ENCODE data around the gene DOC2B. TPM values are rescaled to one million over a fixed set of nuclear protein-coding genes. Genes with fewer than 3 reads are reported as not detected.
"Not testable (repeated sequence)": the region's sequence is repeated elsewhere in the genome, so short reads cannot be mapped to it uniquely, and the experiment has no call there.

The DOC2B gene
- total RNA-seq, 4 donors from 2014 or later: 3.6 to 8.5 (median 6.7) TPM

GRCh38 chr17:223723-224471, 42.4 kb upstream of the DOC2B start:
- H3K4me3 ChIP-seq (replicated peaks in 1 of 3): no peak overlapping the region
- intact Hi-C loops (cut with DNase I): no loop called here
- whole genome bisulfite sequencing, 2 donors: 83 to 88% methylated on average over 10 to 12 of the region's 12 CpGs

GRCh38 chr17:222172-222571, 40.7 kb upstream of the DOC2B start:
- WGBS, 2 donors: 72 to 92% methylated on average over 7 to 8 of the region's 8 CpGs
- intact Hi-C loops (cut with DNase I): no loop called here
- no peak for DNase-seq
- Histone ChIP-seq H3K4me3 (replicated peaks in 1 of 3) (no peak overlapping the region), H3K9me3 (no peaks in the 10 kb centered on the region), H3K27ac (no peak overlapping the region), H3K4me1 (no peaks in the 10 kb centered on the region), H3K27me3 (no peaks in the 10 kb centered on the region), H3K36me3 (no peaks in the 10 kb centered on the region)
- no peak for TF ChIP-seq POLR2A (IDR thresholded peaks at IDR 0.05)
- TF ChIP-seq CTCF (IDR thresholded peaks at IDR 0.05): no peak

More at GRCh38 chr17:223723-224471, 42.4 kb upstream of the DOC2B start:
- Histone ChIP-seq H3K4me1 (no peaks in the 10 kb centered on the region), H3K27ac (no peak overlapping the region), H3K36me3 (no peaks in the 10 kb centered on the region), H3K27me3 (no peaks in the 10 kb centered on the region), H3K9me3 (no peaks in the 10 kb centered on the region)
- DNase-seq: no peak
- no peak for TF ChIP-seq POLR2A (IDR thresholded peaks at IDR 0.05)

- Histone ChIP-seq H3K27ac (no peak overlapping the region), H3K4me1 (peaks cover 0 to 4% of the 10 kb centered on the region in 2 donors), H3K4me3 (replicated peaks in 1 of 3) (no peak overlapping the region), H3K9me3 (no peaks in the 10 kb centered on the region), H3K36me3 (no peaks in the 10 kb centered on the region), H3K27me3 (no peaks in the 10 kb centered on the region)
- WGBS, 2 donors: 89 to 91% methylated on average over 9 to 10 of the region's 10 CpGs
- intact Hi-C loops (cut with DNase I): no loop called here
- DNase-seq: no peak
- TF ChIP-seq POLR2A (IDR thresholded peaks at IDR 0.05) (no peak), CTCF (IDR thresholded peaks at IDR 0.05) (no peak)
Measured at GRCh38 chr17:219696-220095, 38.2 kb upstream of the DOC2B start.

- no peaks in the 10 kb centered on the region for H3K27me3 ChIP-seq
- H3K4me3 ChIP-seq (replicated peaks in 1 of 3): no peak overlapping the region
- TF ChIP-seq CTCF (IDR thresholded peaks at IDR 0.05) (no peak), POLR2A (IDR thresholded peaks at IDR 0.05) (no peak)
- no peaks in the 10 kb centered on the region for H3K9me3 ChIP-seq
- H3K36me3 ChIP-seq: no peaks in the 10 kb centered on the region
- no peak for DNase-seq
- no peak overlapping the region for H3K27ac ChIP-seq
- intact Hi-C loops (cut with DNase I): no loop called here
- H3K4me1 ChIP-seq: peaks cover 0 to 4% of the 10 kb centered on the region in 2 donors
- WGBS, 2 donors: 80% methylated on average over 8 of the region's 8 CpGs
Measured at GRCh38 chr17:218432-219110, 37.1 kb upstream of the DOC2B start.

- DNase-seq: no peak
- Histone ChIP-seq H3K27me3 (no peaks in the 10 kb centered on the region), H3K27ac (no peak overlapping the region), H3K4me3 (replicated peaks in 1 of 3) (no peak overlapping the region), H3K36me3 (no peaks in the 10 kb centered on the region), H3K9me3 (no peaks in the 10 kb centered on the region), H3K4me1 (peaks cover 0 to 4% of the 10 kb centered on the region in 2 donors)
- TF ChIP-seq POLR2A (IDR thresholded peaks at IDR 0.05): no peak
- no peak for TF ChIP-seq CTCF (IDR thresholded peaks at IDR 0.05)
- 41 to 46% methylated on average over 2 of the region's 2 CpGs for whole genome bisulfite sequencing, 2 donors
- intact Hi-C loops (cut with DNase I): no loop called here
Measured at GRCh38 chr17:216625-217024, 35.2 kb upstream of the DOC2B start.

- intact Hi-C loops (cut with DNase I): not testable (repeated sequence)
Measured at GRCh38 chr17:215563-216478, 34.4 kb upstream of the DOC2B start.

More at GRCh38 chr17:215563-216478, 34.4 kb upstream of the DOC2B start:
- H3K4me3 ChIP-seq (replicated peaks in 1 of 3); H3K4me1 ChIP-seq; DNase-seq; H3K36me3 ChIP-seq; H3K27me3 ChIP-seq; H3K9me3 ChIP-seq; H3K27ac ChIP-seq: not testable (repeated sequence)
- 71 to 82% methylated on average over 8 to 15 of the region's 29 CpGs for WGBS, 2 donors

Measured in thyroid gland (tissue), 4 donors.